HCT116 (cell line): ENCODE results near the gene PEAK1. TPM values are rescaled to one million over a fixed set of nuclear protein-coding genes. Genes with fewer than 3 reads are reported as not detected.

Experiments used
- ATAC-seq: fragments of 200-7000 bp; cut with Tn5 transposase; 2 replicates; pipeline ENCODE4 v1.9.1; 2020; ENCODE audit warnings: mild to moderate bottlenecking, moderate library complexity
- BruUV-seq: library from RNA; stranded (reverse); fragments of 400-500 nt; replicated peaks from 2 replicates; lab custom pipeline; 2021; lab: Mats Ljungman, UMichigan
- CTCF ChIA-PET: fragments of 300-600 bp; sonication (Branson Sonifier 250); formaldehyde crosslinking; loops from one replicate; lab custom pipeline; 2021; ENCODE audit warnings: antibody characterized with exemption; lab: Charles Lee
- POLR2A ChIA-PET: fragments of 300-600, 350-600 bp; sonication (Branson Sonifier 250); formaldehyde crosslinking; loops from one replicate; lab custom pipeline; 2021; ENCODE audit warnings: antibody characterized with exemption; lab: Charles Lee
- RAD21 ChIA-PET, 2 experiments: fragments of 300-600 bp; sonication (Branson Sonifier 250); formaldehyde crosslinking; loops; one replicate each; lab custom pipeline; 2023; ENCODE audit warnings: low total read pairs in 2 of 2; ENCODE audit not compliant: uncharacterized antibody in 2 of 2, unreplicated experiment in 2 of 2, low non-redundant PET in 1 of 2; lab: Charles Lee
- DNase-seq: peaks from one replicate; pipeline ENCODE4 v3.0.0-alpha.2; 2010; ENCODE audit warnings: low read depth, low spot score
- H2AFZ ChIP-seq: fragments of 200-600 bp; shearing (Covaris generic), sonication (generic); 2 replicates; pipeline ENCODE4 v1.6.1; 2017; ENCODE audit warnings: low read depth, mixed run types, mixed read lengths, antibody characterized with exemption, low read length; ENCODE audit not compliant: poor library complexity, severe bottlenecking
- H3K27ac ChIP-seq: 2 replicates; pipeline ENCODE4 v1.5.1; 2012; ENCODE audit warnings: low read depth, low read length
- H3K27me3 ChIP-seq: fragments of 200-600 bp; sonication (generic); 2 replicates; pipeline ENCODE4 v1.6.1; 2016; ENCODE audit warnings: mixed run types, low read length, mixed read lengths; ENCODE audit not compliant: insufficient read depth
- H3K36me3 ChIP-seq, 2 experiments: fragments of 200-500 bp in 1 of 2; fragments of 200-600 bp in 1 of 2; sonication (Bioruptor generic) in 1 of 2; sonication (generic) in 1 of 2; 2 replicates each; pipeline versions ENCODE4 v1.5.1 to v1.6.1; 2014 to 2016; ENCODE audit warnings: low read length in 2 of 2, inconsistent platforms in 1 of 2, mixed read lengths in 1 of 2, mixed run types in 1 of 2; ENCODE audit not compliant: insufficient read depth in 2 of 2, control insufficient read depth in 1 of 2
- H3K4me1 ChIP-seq, 2 experiments: fragments of 200-600 bp in 1 of 2; sonication (generic) in 1 of 2; 2 replicates each; pipeline versions ENCODE4 v1.5.1 to v1.6.1; 2012 to 2017; ENCODE audit warnings: low read length in 2 of 2, inconsistent platforms in 1 of 2, mild to moderate bottlenecking in 1 of 2, mixed read lengths in 1 of 2, mixed run types in 1 of 2, moderate library complexity in 1 of 2; ENCODE audit not compliant: insufficient read depth in 2 of 2, control insufficient read depth in 1 of 2
- H3K4me2 ChIP-seq: fragments of 200-600 bp; sonication (generic); 2 replicates; pipeline ENCODE4 v1.6.1; 2017; ENCODE audit warnings: mixed run types, low read length, mixed read lengths
- H3K4me3 ChIP-seq, 2 experiments: fragments of 200-600 bp in 1 of 2; sonication (generic) in 1 of 2; replicated peaks in 1 of 2; 2 replicates each; pipeline ENCODE4 v1.5.1; 2011 to 2016; ENCODE audit warnings: low read length in 2 of 2, control low read depth in 1 of 2, low read depth in 1 of 2, mild to moderate bottlenecking in 1 of 2, mixed read lengths in 1 of 2, mixed run types in 1 of 2
- H3K79me2 ChIP-seq: fragments of 200-600 bp; sonication (generic); 2 replicates; pipeline ENCODE4 v1.6.1; 2017; ENCODE audit warnings: mild to moderate bottlenecking, mixed run types, low read length, moderate library complexity, mixed read lengths; ENCODE audit not compliant: insufficient read depth
- H3K9ac ChIP-seq: fragments of 200-600 bp; sonication (generic); 2 replicates; pipeline ENCODE4 v1.6.1; 2016; ENCODE audit warnings: low read length, mixed read lengths
- H3K9me2 ChIP-seq: fragments of 200-600 bp; sonication (generic), shearing (Covaris generic); 2 replicates; pipeline ENCODE4 v1.6.1; 2017; ENCODE audit warnings: mixed run types, mild to moderate bottlenecking, moderate library complexity; ENCODE audit not compliant: insufficient read depth
- H3K9me3 ChIP-seq, 2 experiments: fragments of 200-500 bp in 1 of 2; fragments of 200-600 bp in 1 of 2; sonication (Bioruptor generic) in 1 of 2; sonication (generic) in 1 of 2; 2 replicates each; pipeline ENCODE4 v1.6.1; 2014 to 2017; ENCODE audit warnings: low read length in 2 of 2, mixed read lengths in 2 of 2, inconsistent platforms in 1 of 2, low read depth in 1 of 2, mild to moderate bottlenecking in 1 of 2, mixed run types in 1 of 2, moderate library complexity in 1 of 2; ENCODE audit not compliant: control insufficient read depth in 1 of 2, insufficient read depth in 1 of 2
- H4K20me1 ChIP-seq: fragments of 200-600 bp; sonication (generic), shearing (Covaris generic); 2 replicates; pipeline ENCODE4 v1.6.1; 2017; ENCODE audit warnings: mixed run types, mild to moderate bottlenecking, moderate library complexity; ENCODE audit not compliant: insufficient read depth
- EZH2 ChIP-seq: fragments of 200-600 bp; sonication (generic); IDR thresholded peaks from 2 replicates; pipeline ENCODE4 v1.6.1; 2017; ENCODE audit warnings: antibody characterized with exemption, mixed run types
- FOSL1 ChIP-seq: IDR thresholded peaks from 2 replicates; pipeline ENCODE4 v1.6.1; 2012; ENCODE audit warnings: low read depth
- JUND ChIP-seq: IDR thresholded peaks from 2 replicates; pipeline ENCODE4 v1.6.1; 2012
- TCF7L2 ChIP-seq: IDR thresholded peaks from 2 replicates; pipeline ENCODE4 v1.7.0; 2011; ENCODE audit warnings: borderline replicate concordance, inconsistent platforms; ENCODE audit not compliant: insufficient read depth, insufficient read length; ENCODE audit errors: extremely low read depth
- intact Hi-C: fragments of 100-400 bp; cut with micrococcal nuclease; formaldehyde crosslinking; loops from 2 replicates; pipeline ENCODE4 v1.10.0; 2022
- total RNA-seq: library from RNA; stranded (reverse); gene quantifications from one replicate; pipeline ENCODE4 v1.2.1, GENCODE V29; 2021; ENCODE audit not compliant: unreplicated experiment
- TF ChIP-seq, protein P1 (sequence below), 3 experiments: fragments of 200-600 bp in 1 of 3; sonication (generic) in 1 of 3; IDR thresholded peaks in 2 of 3; conservative IDR thresholded peaks in 1 of 3; 2 replicates each; pipeline ENCODE4 v1.5.1; 2012 to 2017; ENCODE audit warnings: low read depth in 2 of 3, low read length in 2 of 3, antibody characterized with exemption in 1 of 3, borderline replicate concordance in 1 of 3, control low read depth in 1 of 3, mild to moderate bottlenecking in 1 of 3, mixed read lengths in 1 of 3, mixed run types in 1 of 3, moderate library complexity in 1 of 3; ENCODE audit not compliant: insufficient read depth in 1 of 3
- TF ChIP-seq, protein P2 (sequence below): IDR thresholded peaks from 2 replicates; pipeline ENCODE4 v1.6.1; 2012; ENCODE audit warnings: low read depth
- TF ChIP-seq, protein P3 (sequence below): IDR thresholded peaks from 2 replicates; pipeline ENCODE4 v1.6.1; 2011; ENCODE audit warnings: mild to moderate bottlenecking, low read length, moderate library complexity; ENCODE audit not compliant: insufficient replicate concordance; ENCODE audit errors: extremely low read depth

PEAK1 gene
- total RNA-seq, 1 experiment from 2014 or later, result 23.4 TPM

DNA sequence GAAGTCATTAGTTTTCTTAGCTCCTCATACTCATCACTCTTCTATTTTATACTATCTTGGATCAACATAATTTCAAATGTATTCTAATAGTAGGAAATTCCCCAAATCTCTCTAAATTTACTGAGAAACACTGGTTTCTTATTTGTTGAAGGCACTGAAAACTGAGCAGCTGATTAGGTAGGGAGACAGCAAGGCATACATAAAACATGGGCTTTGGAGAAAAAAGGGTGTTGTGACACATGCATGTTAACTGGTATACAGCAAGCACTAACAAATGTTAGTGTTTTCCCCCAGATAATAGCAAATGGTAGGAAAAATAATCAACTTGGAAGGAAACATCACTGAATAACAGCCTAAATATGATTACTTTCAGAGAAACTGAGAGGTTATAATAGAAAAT is 223.5 kb downstream of the PEAK1 start (continued):
- TF ChIP-seq, protein P1, sequence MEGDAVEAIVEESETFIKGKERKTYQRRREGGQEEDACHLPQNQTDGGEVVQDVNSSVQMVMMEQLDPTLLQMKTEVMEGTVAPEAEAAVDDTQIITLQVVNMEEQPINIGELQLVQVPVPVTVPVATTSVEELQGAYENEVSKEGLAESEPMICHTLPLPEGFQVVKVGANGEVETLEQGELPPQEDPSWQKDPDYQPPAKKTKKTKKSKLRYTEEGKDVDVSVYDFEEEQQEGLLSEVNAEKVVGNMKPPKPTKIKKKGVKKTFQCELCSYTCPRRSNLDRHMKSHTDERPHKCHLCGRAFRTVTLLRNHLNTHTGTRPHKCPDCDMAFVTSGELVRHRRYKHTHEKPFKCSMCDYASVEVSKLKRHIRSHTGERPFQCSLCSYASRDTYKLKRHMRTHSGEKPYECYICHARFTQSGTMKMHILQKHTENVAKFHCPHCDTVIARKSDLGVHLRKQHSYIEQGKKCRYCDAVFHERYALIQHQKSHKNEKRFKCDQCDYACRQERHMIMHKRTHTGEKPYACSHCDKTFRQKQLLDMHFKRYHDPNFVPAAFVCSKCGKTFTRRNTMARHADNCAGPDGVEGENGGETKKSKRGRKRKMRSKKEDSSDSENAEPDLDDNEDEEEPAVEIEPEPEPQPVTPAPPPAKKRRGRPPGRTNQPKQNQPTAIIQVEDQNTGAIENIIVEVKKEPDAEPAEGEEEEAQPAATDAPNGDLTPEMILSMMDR (IDR thresholded peaks at IDR 0.05 in 2 of 3, conservative IDR thresholded peaks at IDR 0.05 in 1 of 3; ENCODE audit: borderline replicate concordance in 1 of 3, insufficient read depth in 1 of 3, low read depth in 2 of 3, low read length in 2 of 3), result no peak
- no peak for TF ChIP-seq FOSL1

- H3K4me2 ChIP-seq, result no peak overlapping the region
- ChIA-PET POLR2A (no interaction called here), CTCF (no interaction called here)
- no peak overlapping the region for H3K9ac ChIP-seq
- H3K27ac ChIP-seq, result no peak overlapping the region
- no peak for DNase-seq
- no peaks in the 10 kb centered on the region for H3K27me3 ChIP-seq
- H3K79me2 ChIP-seq, result no peaks in the 10 kb centered on the region
- no TSS peak for BruUV-seq
- no peaks in the 10 kb centered on the region for H3K4me1 ChIP-seq
- no peaks in the 10 kb centered on the region for H4K20me1 ChIP-seq
- intact Hi-C loops, result no loop called here
- no peak for TF ChIP-seq JUND
- no peak for TF ChIP-seq TCF7L2
- TF ChIP-seq, all 23 proteins: peak for 0
- no peaks in the 10 kb centered on the region for H3K36me3 ChIP-seq
- H2AFZ ChIP-seq, result no peak overlapping the region
- no peaks in the 10 kb centered on the region; a peak in 1 of 4 replicates for H3K9me3 ChIP-seq
- RAD21 ChIA-PET, result no interaction called here
- H3K4me3 ChIP-seq, result no peak overlapping the region
- H3K9me2 ChIP-seq, result no peaks in the 10 kb centered on the region
- no peak for ATAC-seq
These were observed 224.3 kb downstream of the PEAK1 start for GRCh38 chr15:77195586-77195985.

GRCh38 chr15:77192451-77192850 is 227.5 kb downstream of the PEAK1 start:
- H3K9me2 ChIP-seq, result no peaks in the 10 kb centered on the region
- DNase-seq (no peak), ATAC-seq (no peak)
- intact Hi-C loops, result no loop called here
- H3K27me3 ChIP-seq, result no peaks in the 10 kb centered on the region
- no peaks in the 10 kb centered on the region for H3K79me2 ChIP-seq
- no peak overlapping the region for H3K27ac ChIP-seq
- CTCF ChIA-PET, result no interaction called here
- H3K4me1 ChIP-seq, result no peaks in the 10 kb centered on the region
- H2AFZ ChIP-seq, result no peak overlapping the region
- H3K9me3 ChIP-seq, result no peaks in the 10 kb centered on the region
- BruUV-seq, result no TSS peak
- H3K4me3 ChIP-seq, result no peak overlapping the region
- no peak overlapping the region for H3K9ac ChIP-seq
- POLR2A ChIA-PET, result interaction anchor here (0.5 kb wide), 1 partner anchor 228 kb away, joined by 3 read pairs; the partner anchor contains the start of gene HMG20A
- no peaks in the 10 kb centered on the region for H3K36me3 ChIP-seq
- RAD21 ChIA-PET, result no interaction called here
- H4K20me1 ChIP-seq, result no peaks in the 10 kb centered on the region
- no peak overlapping the region for H3K4me2 ChIP-seq
- TF ChIP-seq, protein P2, sequence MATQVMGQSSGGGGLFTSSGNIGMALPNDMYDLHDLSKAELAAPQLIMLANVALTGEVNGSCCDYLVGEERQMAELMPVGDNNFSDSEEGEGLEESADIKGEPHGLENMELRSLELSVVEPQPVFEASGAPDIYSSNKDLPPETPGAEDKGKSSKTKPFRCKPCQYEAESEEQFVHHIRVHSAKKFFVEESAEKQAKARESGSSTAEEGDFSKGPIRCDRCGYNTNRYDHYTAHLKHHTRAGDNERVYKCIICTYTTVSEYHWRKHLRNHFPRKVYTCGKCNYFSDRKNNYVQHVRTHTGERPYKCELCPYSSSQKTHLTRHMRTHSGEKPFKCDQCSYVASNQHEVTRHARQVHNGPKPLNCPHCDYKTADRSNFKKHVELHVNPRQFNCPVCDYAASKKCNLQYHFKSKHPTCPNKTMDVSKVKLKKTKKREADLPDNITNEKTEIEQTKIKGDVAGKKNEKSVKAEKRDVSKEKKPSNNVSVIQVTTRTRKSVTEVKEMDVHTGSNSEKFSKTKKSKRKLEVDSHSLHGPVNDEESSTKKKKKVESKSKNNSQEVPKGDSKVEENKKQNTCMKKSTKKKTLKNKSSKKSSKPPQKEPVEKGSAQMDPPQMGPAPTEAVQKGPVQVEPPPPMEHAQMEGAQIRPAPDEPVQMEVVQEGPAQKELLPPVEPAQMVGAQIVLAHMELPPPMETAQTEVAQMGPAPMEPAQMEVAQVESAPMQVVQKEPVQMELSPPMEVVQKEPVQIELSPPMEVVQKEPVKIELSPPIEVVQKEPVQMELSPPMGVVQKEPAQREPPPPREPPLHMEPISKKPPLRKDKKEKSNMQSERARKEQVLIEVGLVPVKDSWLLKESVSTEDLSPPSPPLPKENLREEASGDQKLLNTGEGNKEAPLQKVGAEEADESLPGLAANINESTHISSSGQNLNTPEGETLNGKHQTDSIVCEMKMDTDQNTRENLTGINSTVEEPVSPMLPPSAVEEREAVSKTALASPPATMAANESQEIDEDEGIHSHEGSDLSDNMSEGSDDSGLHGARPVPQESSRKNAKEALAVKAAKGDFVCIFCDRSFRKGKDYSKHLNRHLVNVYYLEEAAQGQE, result no peak
- TF ChIP-seq, protein P3, sequence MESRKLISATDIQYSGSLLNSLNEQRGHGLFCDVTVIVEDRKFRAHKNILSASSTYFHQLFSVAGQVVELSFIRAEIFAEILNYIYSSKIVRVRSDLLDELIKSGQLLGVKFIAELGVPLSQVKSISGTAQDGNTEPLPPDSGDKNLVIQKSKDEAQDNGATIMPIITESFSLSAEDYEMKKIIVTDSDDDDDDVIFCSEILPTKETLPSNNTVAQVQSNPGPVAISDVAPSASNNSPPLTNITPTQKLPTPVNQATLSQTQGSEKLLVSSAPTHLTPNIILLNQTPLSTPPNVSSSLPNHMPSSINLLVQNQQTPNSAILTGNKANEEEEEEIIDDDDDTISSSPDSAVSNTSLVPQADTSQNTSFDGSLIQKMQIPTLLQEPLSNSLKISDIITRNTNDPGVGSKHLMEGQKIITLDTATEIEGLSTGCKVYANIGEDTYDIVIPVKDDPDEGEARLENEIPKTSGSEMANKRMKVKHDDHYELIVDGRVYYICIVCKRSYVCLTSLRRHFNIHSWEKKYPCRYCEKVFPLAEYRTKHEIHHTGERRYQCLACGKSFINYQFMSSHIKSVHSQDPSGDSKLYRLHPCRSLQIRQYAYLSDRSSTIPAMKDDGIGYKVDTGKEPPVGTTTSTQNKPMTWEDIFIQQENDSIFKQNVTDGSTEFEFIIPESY, result no peak
- TF ChIP-seq EZH2 (no peak), JUND (no peak), FOSL1 (no peak)
